SW480 (cell line): ENCODE data around the gene URM1.

Experiments
- DNase-seq: peaks from one replicate; pipeline ENCODE4 v3.0.0-alpha.2; 2016; ENCODE audit warnings: low spot score

Gene URM1

GRCh38 chr9:128349125-128349524 lies 22.0 kb upstream of the URM1 start:
- no peak for DNase-seq

- no peak for DNase-seq
These were observed 21.4 kb upstream of the URM1 start for GRCh38 chr9:128349772-128350171.

- no peak for DNase-seq
These were observed 15.7 kb upstream of the URM1 start for GRCh38 chr9:128355451-128355850.

DNA sequence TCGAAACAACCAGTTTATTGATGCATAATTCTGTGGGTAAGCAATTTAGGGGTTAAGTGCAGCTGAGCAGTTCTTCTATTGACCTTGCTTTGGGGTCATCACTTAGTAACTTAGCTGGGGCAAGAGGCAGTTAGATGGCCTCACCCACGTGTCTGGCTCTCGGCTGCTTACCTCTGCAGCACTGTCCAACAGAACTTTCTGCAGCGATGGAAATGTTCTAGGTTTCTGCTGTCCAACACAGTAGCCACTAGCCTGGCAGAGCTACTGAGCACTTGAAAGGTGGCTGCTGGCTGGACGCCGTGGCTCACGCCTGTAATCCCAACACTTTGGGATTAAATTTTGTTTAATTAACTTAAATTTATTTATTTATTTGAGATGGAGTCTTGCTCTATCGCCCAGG lies 13.1 kb upstream of the URM1 start:
- DNase-seq = no peak

- no peak for DNase-seq
These were observed 12.3 kb upstream of the URM1 start for GRCh38 chr9:128358861-128359260.

GRCh38 chr9:128360826-128361225 lies 10.3 kb upstream of the URM1 start:
- no peak for DNase-seq

DNA sequence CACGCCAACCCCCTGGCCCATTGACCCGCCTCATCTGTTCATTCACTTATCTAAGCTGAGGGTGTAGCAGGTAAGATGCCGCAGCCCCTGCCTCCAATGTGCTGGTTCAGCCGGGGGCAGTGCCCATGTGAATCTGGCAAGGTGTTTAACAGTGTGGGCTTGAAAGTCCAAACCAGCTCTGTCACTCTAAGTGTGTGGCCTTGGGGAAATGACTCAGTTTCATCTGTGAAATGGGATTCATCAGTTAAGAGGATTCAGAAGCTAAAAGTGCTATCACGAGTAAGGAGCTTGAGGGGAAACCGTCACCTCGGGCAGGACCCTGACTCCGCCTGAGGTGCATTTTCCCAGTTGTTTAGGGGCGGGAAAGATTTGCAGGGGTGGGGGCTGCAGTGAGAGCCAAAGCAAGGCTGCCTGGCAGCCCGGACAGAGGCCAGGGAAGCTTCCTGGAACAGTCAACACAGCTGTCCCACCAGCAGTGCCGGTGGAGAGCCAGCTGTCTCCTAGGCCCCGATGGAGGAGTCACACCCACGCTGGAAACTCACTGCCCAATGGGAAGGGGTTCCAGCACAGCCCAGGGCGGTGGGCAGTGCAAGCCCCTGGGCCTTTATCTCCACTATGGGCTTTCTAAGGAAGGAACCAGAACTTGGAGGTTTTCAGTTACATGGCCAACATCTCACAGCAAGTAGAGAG lies 9.7 kb upstream of the URM1 start:
- no peak for DNase-seq

GRCh38 chr9:128361986-128362646 lies 9.1 kb upstream of the URM1 start:
- peak; percentile 76 for DNase-seq

DNA sequence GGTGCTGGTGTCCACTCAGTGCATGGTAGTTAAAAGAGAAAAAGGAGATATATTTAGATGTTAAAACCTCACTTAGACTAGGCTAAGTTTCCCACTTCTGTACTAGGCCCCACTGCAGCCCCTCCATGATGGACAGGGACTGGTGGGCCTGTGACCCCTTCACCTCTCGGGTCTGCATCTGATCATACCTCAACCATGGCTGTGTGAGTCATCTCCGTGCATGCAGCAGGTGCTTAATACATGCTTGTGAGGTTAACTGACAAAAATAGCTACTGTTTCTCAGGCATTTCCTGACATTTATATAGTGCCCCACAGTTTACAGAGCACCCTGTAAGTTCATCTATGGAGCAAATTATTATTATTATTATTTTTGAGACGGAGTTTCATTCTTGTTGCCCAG lies 8.4 kb upstream of the URM1 start:
- no peak for DNase-seq

- DNase-seq = no peak
These were observed 5.6 kb upstream of the URM1 start for GRCh38 chr9:128365525-128365924.

GRCh38 chr9:128369024-128369706 lies 2.0 kb upstream of the URM1 start:
- no peak for DNase-seq

- no peak for DNase-seq
These were observed 815 bp upstream of the URM1 start for GRCh38 chr9:128370367-128370751.

DNA sequence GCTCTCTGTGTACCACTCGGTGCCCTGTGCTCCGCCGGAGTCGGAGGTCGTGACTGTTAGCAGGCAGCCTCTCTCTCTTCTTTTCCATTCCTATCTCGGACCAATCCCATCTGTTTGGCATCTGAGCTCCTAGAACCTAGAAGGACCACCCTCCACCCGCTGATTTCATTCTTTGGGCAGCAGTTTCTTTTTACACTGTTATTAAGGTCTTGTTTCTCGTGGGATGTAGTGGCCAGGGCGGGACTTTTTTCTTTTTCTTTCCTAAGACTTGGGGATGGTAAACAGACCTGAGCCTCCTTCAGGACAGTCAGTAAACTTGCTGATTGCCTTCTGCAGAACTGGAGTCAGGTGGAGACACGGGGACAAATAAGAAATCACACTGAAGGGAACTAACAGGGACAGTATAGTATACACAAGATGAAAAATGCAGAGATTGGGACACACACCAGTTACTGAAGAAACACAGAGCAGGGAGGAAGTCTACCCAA lies 500 bp downstream of the URM1 start:
- DNase-seq = no peak

GRCh38 chr9:128372188-128372641 lies 1.0 kb downstream of the URM1 start:
- DNase-seq = no peak

DNA sequence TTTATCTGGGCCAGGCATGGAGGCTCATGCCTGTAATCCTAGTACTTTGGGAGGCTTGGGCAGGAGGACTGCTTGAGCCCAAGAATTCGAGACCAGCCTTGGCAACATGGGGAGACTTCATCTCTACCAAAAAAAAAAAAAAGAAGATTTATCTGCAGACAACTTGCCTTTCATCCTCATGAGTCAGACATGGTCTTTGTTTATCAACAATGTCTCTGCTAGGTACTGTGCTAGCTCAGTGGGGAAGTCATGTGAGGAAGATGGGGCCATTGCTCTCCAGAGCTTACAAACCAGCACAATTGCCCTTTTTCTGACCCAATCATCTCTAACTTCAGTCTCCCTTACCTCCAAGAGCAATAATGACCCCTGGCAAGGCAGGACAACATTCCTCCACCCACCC lies 1.6 kb downstream of the URM1 start:
- DNase-seq = no peak

DNA sequence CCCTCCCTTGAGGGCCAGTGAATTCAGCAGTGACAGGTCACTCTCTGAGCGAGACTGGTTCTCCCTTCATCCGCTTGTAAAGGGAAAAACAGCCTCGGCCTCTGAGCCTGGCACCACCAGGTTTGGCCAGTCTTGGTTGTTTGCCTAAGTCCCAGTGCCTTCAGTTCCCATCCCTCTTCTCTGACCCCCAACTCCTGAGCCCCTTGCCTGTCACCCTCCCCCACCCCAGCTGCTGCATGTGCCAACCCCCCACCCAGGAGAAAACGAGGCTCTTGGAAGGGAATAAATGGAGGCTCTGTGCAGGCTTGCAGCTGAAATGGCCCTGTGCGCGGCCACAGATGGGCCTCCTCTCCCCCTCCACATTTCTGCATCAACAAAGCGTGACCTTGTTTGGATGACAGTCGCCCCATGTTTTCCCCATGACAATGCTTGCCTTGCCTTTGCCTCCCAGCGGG lies 3.1 kb downstream of the URM1 start:
- no peak for DNase-seq

DNA sequence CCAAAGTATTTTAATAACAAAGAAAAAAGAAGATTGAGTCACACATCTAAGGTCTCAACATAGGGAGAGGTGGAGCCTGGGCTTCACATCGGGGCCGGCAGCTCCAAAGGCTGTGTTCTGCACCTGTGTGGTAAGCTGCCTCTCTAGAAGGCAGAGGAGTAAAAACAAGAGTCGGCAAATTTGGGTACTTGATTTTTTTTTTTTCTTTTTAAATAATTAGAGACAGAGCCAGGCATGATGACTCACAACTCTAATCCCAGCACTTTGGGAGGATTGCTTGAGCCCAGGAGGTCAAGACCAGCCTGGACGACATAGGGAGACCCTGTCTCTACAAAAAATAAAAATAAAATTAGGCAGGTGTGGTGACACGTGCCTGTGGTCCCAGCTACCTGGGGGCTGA lies 4.7 kb downstream of the URM1 start:
- DNase-seq = no peak

DNA sequence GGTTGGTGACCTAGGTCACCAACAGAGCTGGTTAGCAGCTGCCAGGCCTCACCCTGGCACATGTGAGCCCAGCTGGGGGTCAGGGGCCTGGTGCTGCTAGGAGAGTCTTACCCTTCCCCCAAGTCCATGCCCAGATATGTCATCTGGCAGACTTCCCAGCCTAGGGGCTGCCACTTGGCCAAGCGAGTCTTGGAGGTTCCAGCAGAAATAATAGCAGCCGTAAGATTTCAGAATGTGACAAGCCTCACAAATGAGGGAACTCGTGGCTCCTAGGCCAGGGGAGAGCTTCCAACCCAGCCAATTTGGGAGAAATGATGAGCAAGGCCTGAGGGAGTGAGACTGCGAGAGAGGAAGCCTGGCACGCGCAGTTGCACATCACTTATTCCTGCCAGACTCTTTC lies 11.1 kb downstream of the URM1 start:
- no peak for DNase-seq

- no peak for DNase-seq
These were observed 12.0 kb downstream of the URM1 start for GRCh38 chr9:128383007-128383753.

DNA sequence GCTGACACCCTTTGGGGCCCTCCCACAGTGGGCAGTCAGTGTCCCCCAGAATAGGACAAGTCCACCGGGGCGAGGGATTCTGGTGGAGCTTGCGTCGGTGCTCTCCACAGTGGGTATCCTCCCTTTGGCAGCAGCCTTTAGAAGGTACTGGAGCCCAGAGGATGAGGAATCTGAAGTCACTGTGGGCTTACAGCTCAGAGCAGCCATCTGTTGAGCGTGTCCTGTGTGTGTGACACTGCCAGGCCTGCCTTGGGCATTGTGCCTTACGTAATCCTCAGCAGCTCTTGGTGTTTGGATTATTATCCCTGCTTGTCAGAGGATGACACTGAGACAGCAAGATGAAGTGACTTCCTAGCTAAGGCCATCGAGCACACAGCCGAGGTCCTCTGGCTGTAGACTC lies 12.6 kb downstream of the URM1 start:
- DNase-seq = no peak

DNA sequence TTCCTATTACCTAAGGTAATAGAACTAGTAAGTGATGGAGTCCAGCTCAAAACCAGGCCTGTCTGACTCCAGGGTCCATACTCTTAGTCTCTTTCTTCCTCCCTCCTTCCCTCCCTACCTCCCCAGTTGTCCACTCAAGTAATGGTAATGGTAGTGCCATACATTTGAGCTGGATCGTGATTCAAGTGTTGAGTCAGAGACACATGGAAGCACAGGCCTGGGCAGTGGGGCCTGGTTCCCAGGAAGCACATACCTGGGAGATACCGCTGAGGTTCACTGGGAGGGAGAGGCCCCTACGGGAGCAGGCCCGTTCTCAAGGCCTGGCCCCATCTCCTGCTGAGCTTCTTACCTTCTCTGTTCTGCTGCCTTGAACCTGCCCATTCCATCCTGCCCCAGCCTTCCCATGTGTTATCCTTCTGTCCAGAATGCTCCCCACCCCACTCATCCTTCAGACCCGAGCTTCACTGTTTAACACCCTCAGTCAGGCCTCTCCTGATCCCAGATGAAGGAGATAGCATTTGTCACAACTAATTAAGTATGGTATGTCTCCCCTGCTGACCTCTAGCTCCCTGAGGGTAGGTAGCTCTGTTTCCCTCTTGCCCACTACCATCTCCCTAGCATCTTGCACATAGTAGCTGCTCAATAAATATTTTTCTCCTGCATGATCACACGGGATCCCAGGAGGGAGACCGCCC lies 13.8 kb downstream of the URM1 start:
- DNase-seq = no peak
